H1 (cell line): ENCODE measurements around the gene RRP9.

Experiments
- CBX5 ChIP-seq: fragments of 300-800, 300-1000 bp; sonication (generic); IDR thresholded peaks from 2 replicates; pipeline ENCODE4 v1.7.1; 2016; ENCODE audit warnings: antibody characterized with exemption, low read length, low read depth
- EZH2 ChIP-seq: fragments of 200-600 bp; sonication (generic); IDR thresholded peaks from 2 replicates; pipeline ENCODE4 v1.7.1; 2012; ENCODE audit warnings: low read depth, mild to moderate bottlenecking, moderate library complexity, low read length, inconsistent platforms; ENCODE audit not compliant: severe bottlenecking
- KDM5A ChIP-seq: fragments of 200-600 bp; IDR thresholded peaks from 2 replicates; pipeline ENCODE4 v1.7.1; 2012; ENCODE audit warnings: mild to moderate bottlenecking, low read length, inconsistent platforms, mixed read lengths
- POLR2A ChIP-seq, 2 experiments: IDR thresholded peaks; 1 replicate in 1 of 2; 2 replicates in 1 of 2; pipeline ENCODE4 v1.6.1; 2011; ENCODE audit warnings: low read depth in 2 of 2, low read length in 2 of 2, mild to moderate bottlenecking in 2 of 2; ENCODE audit errors: control extremely low read depth in 1 of 2
- POLR2AphosphoS5 ChIP-seq: IDR thresholded peaks from 2 replicates; pipeline ENCODE4 v1.6.1; 2011; ENCODE audit warnings: low read depth, low read length
- RAD21 ChIP-seq, 2 experiments: IDR thresholded peaks in 1 of 2; conservative IDR thresholded peaks in 1 of 2; 2 replicates each; pipeline ENCODE4 v1.6.1; 2011; ENCODE audit warnings: low read depth in 2 of 2, low read length in 2 of 2, improper control_type of control experiment in 1 of 2, inconsistent platforms in 1 of 2, mild to moderate bottlenecking in 1 of 2, moderate library complexity in 1 of 2
- RBBP5 ChIP-seq: IDR thresholded peaks from 2 replicates; pipeline ENCODE4 v1.7.1; 2012; ENCODE audit warnings: low read depth, mild to moderate bottlenecking, inconsistent platforms, low read length, moderate library complexity, borderline replicate concordance
- TF ChIP-seq, protein P1 (sequence below), 3 experiments: IDR thresholded peaks; 1 replicate in 2 of 3; 2 replicates in 1 of 3; pipeline versions ENCODE4 v1.5.1 to v1.6.1; 2011; ENCODE audit warnings: low read length in 3 of 3, mild to moderate bottlenecking in 3 of 3, inconsistent platforms in 2 of 3, low read depth in 1 of 3, moderate library complexity in 1 of 3; ENCODE audit not compliant: insufficient read depth in 1 of 3; ENCODE audit errors: control extremely low read depth in 1 of 3

- TF ChIP-seq POLR2AphosphoS5 (no peak), POLR2A (IDR thresholded peaks at IDR 0.05; ENCODE audit: control extremely low read depth in 1 of 2, low read depth in 2 of 2, low read length in 2 of 2) (no peak), CBX5 (no peak), EZH2 (no peak), RBBP5 (no peak), KDM5A (no peak), RAD21 (IDR thresholded peaks at IDR 0.05 in 1 of 2, conservative IDR thresholded peaks at IDR 0.05 in 1 of 2; ENCODE audit: low read depth in 2 of 2, low read length in 2 of 2) (no peak)
- TF ChIP-seq, protein P1, sequence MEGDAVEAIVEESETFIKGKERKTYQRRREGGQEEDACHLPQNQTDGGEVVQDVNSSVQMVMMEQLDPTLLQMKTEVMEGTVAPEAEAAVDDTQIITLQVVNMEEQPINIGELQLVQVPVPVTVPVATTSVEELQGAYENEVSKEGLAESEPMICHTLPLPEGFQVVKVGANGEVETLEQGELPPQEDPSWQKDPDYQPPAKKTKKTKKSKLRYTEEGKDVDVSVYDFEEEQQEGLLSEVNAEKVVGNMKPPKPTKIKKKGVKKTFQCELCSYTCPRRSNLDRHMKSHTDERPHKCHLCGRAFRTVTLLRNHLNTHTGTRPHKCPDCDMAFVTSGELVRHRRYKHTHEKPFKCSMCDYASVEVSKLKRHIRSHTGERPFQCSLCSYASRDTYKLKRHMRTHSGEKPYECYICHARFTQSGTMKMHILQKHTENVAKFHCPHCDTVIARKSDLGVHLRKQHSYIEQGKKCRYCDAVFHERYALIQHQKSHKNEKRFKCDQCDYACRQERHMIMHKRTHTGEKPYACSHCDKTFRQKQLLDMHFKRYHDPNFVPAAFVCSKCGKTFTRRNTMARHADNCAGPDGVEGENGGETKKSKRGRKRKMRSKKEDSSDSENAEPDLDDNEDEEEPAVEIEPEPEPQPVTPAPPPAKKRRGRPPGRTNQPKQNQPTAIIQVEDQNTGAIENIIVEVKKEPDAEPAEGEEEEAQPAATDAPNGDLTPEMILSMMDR (IDR thresholded peaks at IDR 0.05; ENCODE audit: control extremely low read depth in 1 of 3, insufficient read depth in 1 of 3, low read depth in 1 of 3, low read length in 3 of 3): no peak
Observed at GRCh38 chr3:51957520-51958205, 16.0 kb upstream of the RRP9 start.
